Measurements from ENCODE around the gene ADRB2.

Gene ADRB2

DNA sequence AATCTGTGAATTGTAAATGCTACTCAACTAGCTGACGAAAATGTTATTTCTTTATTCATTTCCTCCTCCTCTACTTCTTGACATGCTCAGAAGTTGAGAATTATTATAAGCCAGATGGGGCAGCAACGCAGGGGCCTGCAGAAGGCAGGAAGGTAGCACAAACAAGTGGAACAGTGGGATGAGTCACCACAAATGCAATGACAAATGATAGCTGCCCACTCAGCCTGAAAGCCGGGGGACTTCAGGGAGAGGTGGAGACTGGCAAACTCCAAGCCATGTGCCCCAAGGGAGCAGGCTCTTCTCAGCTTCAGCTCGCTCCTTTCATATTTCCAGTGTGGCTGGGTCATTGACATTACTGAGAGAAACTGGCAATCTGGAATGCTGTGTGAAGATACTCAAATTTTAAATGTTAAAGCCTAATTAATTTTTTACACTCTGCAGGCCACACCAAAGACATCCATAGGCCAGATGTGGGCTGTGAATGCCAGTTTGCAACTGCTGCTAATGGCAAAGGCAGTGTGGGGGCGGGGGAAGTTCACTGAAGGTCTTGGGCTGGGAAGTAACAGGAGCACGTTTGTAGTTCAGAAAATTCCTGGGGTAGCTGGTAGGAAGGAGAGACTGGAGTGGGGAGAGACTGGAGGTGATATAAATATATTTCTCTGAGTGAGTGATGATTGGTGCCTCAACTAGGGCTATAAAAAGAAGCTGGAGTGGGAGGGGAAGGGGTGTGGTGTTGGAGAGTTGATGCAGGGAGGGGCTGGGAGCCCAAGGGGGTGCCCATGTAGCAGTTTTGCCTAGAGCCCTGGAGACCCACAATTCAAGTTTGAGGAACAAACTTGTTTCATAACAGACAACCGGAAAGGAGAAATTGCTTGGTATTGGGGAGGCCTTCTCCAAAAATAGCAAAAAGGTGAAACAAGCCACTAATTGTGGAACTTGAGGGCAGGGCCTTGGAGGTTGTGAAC is 20.8 kb upstream of the ADRB2 start:
- no peak for DNase-seq (ENCODE audit: low read depth in 2 of 2)

GRCh38 chr5:148806520-148806931 is 19.9 kb upstream of the ADRB2 start:
- no peak for DNase-seq (ENCODE audit: low read depth in 2 of 2)

GRCh38 chr5:148807851-148808250 is 18.6 kb upstream of the ADRB2 start:
- no peak for DNase-seq (ENCODE audit: low read depth in 2 of 2)

- DNase-seq (ENCODE audit: low read depth in 2 of 2), result no peak
These were observed 17.4 kb upstream of the ADRB2 start for GRCh38 chr5:148808864-148809642.

DNA sequence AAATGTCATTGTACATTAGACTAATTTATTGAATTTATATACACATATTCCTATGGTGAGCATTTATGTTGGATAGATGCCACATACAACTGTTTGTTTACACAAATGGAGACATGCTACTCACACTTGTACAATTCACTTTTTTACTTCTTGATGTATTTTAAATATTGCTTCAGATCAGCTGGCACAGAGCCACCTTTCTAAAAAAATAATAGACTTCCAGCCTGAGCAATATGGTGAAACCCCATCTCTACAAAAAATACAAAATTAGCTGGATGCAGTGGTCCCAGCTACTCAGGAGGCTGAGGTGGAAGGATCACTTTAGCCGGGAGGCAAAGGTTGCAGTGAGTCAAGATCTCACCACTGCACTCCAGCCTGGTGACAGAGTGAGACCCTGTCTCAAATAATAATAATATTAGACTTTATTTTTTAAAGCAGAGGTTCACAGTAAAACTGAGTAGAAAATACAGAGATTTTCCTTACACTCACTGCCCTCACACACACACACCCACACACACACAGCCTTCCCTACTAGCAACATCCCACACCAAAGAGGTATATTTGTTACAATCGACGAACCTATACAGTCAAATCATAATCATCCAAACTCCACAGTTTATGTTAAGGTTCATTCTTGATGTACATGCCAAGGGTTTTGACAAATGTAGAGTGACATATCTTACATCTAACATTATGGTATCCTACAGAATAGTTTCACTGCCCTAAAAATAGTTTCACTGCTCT is 16.5 kb upstream of the ADRB2 start:
- DNase-seq (ENCODE audit: low read depth in 2 of 2), result no peak

DNA sequence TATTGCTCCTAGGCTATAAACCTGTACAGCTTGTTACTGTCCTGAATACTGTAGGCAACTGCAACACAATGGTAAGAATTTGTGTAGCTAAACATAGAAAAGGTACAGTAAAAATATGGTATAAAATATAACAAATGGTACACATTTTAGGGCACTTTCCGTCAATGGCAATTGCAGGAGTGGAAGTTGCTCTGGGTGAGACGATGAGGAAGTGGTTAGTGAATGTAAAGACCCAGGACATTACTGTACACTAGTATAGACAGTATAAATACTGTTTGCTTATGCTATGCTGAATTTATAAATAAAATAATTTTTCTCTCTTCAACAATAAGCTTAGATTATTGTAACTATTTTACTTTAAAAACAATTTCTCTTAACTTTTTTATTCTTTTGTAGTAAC is 15.6 kb upstream of the ADRB2 start:
- no peak for DNase-seq (ENCODE audit: low read depth in 2 of 2)

- no peak for DNase-seq (ENCODE audit: low read depth in 2 of 2)
These were observed 14.7 kb upstream of the ADRB2 start for GRCh38 chr5:148811756-148812155.

- no peak for DNase-seq (ENCODE audit: low read depth in 2 of 2)
These were observed 11.3 kb upstream of the ADRB2 start for GRCh38 chr5:148815086-148815485.

GRCh38 chr5:148815578-148815977 is 10.8 kb upstream of the ADRB2 start:
- no peak for DNase-seq (ENCODE audit: low read depth in 2 of 2)

GRCh38 chr5:148816357-148816756 is 10.1 kb upstream of the ADRB2 start:
- no peak for DNase-seq (ENCODE audit: low read depth in 2 of 2)

DNA sequence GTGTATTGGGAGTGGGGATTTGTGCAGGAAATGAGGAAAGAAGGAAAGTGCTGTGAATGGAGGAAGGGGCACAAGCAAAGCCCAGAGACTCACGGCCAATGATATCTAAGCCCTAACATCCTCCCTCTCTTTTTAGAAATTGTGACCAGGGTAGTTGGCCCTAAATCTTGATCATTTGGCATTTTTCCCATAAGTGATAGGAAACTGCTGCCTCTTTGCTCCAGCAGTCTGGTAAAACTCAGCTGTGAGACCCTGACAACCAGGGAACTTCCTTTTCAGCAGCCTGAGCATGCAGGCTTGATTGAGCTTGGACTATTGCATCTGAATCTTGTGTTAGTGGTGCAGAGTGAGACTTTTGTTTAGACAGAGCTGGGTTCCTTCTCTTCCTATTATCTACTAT is 9.6 kb upstream of the ADRB2 start:
- DNase-seq (ENCODE audit: low read depth in 2 of 2), result no peak

DNA sequence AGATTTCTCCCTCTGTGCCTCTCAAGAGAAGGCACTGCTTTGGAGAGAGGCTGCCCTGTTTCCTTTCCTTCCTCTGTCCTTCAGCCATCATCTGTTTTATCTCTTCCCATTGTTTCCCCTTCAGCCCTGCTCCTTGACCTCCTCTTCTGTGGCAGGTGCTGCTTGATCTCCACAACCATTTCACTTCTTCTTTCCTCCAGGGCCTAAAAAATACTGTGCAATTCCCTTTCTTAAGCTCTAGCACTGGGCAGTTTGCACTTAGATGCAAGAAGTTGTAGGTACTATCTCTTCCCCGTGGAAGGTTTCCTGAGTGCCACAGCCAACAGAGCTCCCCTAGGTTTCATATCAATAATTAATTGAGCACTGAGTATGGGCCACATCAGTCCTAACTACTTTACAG is 8.8 kb upstream of the ADRB2 start:
- no peak for DNase-seq (ENCODE audit: low read depth in 2 of 2)

- no peak for DNase-seq (ENCODE audit: low read depth in 2 of 2)
These were observed 5.7 kb upstream of the ADRB2 start for GRCh38 chr5:148820461-148821395.

DNA sequence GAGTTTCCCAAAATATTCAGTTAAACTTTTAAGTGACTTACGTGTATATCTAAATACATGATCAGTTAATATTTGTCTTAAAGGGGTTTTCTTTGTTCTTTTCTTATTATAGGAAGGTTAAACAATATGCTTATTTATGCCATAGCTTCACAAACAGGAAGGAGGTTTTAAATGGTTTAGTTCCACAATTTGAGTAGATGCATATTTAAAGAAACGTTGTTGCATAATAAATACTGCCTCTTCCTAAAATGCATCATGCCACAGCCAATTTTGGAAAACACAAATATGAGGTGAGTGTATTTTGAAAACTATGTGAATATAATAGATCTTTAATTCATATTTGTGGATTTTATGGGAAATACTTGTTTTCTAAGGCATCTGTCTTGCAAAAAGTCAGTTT is 2.5 kb upstream of the ADRB2 start:
- no peak for DNase-seq (ENCODE audit: low read depth in 2 of 2)

- no peak for DNase-seq (ENCODE audit: low read depth in 2 of 2)
These were observed 727 bp upstream of the ADRB2 start for GRCh38 chr5:148825716-148826052.

DNA sequence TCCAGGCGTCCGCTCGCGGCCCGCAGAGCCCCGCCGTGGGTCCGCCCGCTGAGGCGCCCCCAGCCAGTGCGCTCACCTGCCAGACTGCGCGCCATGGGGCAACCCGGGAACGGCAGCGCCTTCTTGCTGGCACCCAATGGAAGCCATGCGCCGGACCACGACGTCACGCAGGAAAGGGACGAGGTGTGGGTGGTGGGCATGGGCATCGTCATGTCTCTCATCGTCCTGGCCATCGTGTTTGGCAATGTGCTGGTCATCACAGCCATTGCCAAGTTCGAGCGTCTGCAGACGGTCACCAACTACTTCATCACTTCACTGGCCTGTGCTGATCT is 294 bp downstream of the ADRB2 start:
- DNase-seq (ENCODE audit: low read depth in 2 of 2), result no peak

DNA sequence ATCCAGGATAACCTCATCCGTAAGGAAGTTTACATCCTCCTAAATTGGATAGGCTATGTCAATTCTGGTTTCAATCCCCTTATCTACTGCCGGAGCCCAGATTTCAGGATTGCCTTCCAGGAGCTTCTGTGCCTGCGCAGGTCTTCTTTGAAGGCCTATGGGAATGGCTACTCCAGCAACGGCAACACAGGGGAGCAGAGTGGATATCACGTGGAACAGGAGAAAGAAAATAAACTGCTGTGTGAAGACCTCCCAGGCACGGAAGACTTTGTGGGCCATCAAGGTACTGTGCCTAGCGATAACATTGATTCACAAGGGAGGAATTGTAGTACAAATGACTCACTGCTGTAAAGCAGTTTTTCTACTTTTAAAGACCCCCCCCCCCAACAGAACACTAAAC is 1.3 kb downstream of the ADRB2 start:
- no peak for DNase-seq (ENCODE audit: low read depth in 2 of 2)

DNA sequence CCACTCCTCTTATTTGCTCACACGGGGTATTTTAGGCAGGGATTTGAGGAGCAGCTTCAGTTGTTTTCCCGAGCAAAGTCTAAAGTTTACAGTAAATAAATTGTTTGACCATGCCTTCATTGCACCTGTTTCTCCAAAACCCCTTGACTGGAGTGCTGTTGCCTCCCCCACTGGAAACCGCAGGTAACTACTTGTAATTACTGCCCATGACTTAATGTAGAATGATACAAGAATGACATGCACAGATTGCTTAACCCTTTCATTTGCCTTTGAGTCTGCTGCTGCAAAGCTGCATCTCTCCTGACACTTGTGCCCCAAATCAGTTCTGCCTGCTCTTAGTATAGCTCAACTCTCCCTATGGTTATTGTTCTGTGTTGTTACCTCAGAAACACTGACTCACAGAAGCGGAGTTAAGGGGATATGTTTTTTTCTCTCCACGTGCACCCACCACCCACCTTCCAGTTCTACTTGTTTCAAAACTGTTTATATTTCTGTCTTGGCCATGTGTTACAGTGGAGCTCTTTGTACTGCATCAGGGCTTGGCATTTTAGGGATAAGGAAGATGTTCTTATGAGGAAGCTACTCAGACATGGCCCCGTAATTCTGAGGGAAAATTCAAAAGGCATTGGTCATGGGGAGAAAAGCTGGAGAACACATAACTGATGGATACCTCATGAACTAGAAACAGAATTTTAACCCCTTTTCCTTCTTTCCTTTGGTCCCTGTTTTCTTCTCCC is 2.3 kb downstream of the ADRB2 start:
- DNase-seq (ENCODE audit: low read depth in 2 of 2), result no peak

DNA sequence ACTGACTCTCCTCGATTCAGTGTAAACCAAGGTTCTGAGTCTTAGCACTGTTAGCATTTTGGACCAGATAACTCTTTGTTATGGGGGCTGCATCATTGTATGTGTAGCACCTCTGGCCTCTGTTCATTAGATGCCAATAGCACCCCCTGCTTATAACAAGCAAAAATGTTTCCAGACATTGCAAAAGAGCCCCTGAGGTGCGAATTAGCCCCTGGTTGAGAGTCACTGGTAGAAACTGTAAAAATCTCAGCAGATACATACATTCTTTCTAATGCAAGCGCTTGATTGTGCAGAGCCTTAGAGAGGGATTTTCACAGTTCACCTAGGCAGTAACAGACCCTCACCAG is 2.8 kb downstream of the ADRB2 start:
- no peak for DNase-seq (ENCODE audit: low read depth in 2 of 2)

GRCh38 chr5:148829734-148830133 is 3.3 kb downstream of the ADRB2 start:
- no peak for DNase-seq (ENCODE audit: low read depth in 2 of 2)

- no peak for DNase-seq (ENCODE audit: low read depth in 2 of 2)
These were observed 3.8 kb downstream of the ADRB2 start for GRCh38 chr5:148830211-148830610.
